Measurements from ENCODE around the gene C1orf35.
A peak's percentile ranks its signal among the peaks of the same experiment; 100 is the strongest.

C1orf35 gene
- 17.9 to 24.1 reads per million in 2 experiments for total RNA-seq

DNA sequence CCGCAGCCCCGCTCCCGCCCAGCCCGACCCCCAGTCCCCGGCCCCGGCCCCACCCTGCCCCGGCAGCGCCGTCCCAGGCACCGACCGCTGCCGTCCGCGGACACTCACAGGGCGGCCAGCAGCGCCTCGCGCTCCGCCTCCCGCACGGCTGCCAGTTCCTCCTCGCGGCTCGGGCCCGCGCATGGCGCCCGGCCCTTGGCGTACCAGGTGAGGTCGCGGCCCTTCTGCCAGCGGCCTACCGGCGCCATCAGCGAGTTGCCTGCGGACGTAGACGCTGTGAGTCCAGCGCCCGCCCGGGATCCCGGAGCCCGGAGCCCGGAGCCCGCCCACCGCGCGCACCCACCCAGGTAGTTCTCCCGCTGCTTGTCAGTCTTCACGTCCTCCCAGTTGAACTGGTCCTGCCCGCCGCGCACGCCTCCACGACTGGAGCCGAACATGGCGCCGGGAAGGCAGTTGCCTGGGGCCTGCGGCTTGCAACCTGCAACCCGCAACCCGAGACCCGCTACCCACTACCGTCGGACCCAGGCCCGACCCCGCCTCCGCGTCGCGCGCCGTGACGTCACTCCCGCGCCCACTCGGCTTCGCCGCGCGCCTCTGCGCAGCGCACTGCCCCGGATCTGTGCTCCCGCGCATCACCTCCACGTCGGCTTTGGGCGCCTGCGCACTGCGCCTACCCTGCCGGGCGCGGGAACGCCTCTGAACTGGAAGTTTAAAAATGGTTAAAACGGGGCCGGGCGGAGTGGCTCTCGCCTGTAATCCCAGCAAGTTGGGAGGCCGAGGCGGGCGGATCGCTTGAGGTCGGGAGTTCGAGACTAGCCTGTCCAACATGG lies at the start of gene C1orf35:
Gene C1orf35, minus strand, starts transcription at position 535 of the 830 bp plus-strand sequence. Its CDS starts 98 bp downstream, at position 437.
- DNase-seq (ENCODE audit: low read depth) = peak; percentile 92

GRCh38 chr1:228152918-228153258 lies 49.8 kb upstream of the C1orf35 start:
- no peak for DNase-seq (ENCODE audit: low read depth)

DNA sequence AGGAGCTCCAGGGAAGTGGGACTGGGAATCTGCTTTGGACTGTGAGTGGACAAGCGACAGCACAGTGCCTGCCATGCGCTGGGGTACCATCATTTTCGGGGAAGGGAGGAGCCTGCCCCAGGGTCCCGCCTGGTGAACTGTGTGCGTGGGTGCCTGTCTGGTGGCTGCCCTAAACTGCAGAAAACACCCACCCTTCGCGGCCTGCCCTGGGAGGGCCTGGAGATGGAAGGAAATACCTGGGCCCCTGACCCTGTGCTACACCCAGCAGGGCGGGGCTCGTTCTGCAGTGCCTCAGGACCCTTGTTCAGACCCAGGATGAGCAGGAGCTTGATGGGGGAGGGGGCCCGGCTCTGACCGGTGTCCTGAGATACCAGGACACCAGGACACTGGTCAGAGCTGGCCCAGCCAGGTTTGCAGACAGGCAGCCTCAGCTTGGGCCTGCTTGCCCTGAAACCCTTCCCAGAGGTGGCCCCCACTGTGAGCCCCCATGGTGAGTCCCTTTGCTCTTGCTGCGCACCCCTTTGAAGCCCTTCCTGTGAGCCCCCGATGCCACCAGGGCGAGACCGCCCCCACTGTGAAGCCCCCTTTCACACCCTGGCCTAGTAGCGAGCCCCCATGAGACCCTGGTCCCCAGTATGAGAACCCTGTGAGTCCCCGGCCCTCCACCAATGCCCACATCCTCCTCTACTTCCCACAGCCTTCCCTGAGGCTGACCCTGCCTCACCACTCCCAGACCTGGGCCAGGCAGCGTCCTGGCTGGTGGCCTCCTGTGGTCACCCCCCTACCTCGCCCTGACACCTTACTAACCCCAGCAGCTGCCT lies 49.2 kb upstream of the C1orf35 start:
- DNase-seq (ENCODE audit: low read depth) = no peak

DNA sequence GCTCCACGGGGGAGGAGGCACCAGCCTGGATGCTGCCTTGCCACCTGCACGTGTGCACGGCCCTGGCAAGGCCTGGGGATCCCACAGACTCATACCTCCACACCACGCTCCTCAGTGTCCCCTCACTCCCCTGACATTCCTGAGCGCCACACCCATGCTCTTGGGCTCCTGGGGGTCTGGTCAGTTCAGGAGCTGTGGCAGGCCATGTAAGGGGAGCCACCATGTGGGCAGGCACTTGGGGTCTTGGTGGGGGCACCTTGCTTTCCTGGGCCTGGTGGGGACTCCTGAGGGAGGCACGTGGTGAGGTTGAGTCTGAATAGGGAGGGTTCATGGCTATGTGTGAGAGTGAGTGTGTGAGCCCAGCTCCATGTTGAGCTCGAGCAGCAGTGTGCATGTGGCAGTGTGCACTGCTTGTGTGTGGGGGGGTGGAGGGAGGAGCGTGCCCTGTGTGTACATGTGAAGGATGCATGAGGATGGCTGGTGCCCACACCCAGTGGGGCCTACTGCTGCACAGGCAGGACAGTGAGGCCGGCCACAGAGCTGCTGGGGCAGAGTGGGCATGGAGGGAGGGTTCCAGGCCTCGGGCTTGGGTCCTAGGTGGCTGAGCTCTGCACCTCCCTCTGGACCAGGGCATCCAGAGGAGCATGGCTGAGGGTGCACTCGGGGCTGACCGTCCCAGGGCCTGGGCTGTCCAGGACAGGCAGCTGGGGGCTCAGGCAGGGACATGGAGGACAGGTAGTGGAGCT lies 48.2 kb upstream of the C1orf35 start:
- no peak for DNase-seq (ENCODE audit: low read depth)

- no peak for DNase-seq (ENCODE audit: low read depth)
These were observed 47.5 kb upstream of the C1orf35 start for GRCh38 chr1:228150461-228151179.

- DNase-seq (ENCODE audit: low read depth) = no peak
These were observed 47.0 kb upstream of the C1orf35 start for GRCh38 chr1:228150120-228150460.

DNA sequence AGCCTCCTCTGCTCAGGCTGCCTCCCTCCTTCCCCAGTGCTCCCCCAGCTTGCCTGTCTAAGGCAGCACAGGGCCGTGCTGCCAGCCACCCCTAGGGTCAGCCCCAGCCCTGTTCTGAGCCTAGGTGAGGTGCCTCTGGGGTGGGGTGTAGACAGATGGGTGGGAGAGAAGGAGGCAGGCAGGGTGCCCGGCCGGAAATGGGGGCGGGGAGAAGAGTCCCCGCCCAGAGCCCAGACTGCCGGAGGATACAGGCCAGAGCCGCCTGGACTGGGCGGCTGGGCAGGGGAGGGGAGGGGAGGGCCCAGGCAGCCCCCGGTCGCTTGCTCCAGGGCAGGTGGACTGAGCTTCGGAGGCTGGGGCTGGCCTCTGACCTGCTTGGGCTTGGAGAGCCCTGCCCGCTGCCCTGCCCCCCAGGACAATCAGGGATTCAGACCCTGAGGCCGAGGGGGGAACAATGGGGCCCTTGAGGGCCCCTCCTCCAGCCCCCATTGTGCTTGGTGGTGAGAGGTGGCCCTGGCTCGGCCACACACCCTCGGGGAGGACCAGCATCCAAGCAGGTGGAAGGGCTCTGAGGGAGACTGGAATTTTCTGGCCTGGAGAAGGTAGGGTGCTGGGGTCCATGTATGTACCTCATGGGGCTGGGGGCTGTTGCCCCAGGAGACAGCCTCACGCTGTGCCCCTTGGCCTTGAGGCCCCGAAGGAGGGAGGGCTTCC lies 46.4 kb upstream of the C1orf35 start, which contains the start of gene GJC2:
Gene GJC2, plus strand, starts transcription at position 525 of the 714 bp plus-strand sequence. CDS start 7,829 bp downstream, outside the sequence.
- no peak for DNase-seq (ENCODE audit: low read depth)

GRCh38 chr1:228148935-228149405 lies 45.8 kb upstream of the C1orf35 start:
- DNase-seq (ENCODE audit: low read depth) = no peak

DNA sequence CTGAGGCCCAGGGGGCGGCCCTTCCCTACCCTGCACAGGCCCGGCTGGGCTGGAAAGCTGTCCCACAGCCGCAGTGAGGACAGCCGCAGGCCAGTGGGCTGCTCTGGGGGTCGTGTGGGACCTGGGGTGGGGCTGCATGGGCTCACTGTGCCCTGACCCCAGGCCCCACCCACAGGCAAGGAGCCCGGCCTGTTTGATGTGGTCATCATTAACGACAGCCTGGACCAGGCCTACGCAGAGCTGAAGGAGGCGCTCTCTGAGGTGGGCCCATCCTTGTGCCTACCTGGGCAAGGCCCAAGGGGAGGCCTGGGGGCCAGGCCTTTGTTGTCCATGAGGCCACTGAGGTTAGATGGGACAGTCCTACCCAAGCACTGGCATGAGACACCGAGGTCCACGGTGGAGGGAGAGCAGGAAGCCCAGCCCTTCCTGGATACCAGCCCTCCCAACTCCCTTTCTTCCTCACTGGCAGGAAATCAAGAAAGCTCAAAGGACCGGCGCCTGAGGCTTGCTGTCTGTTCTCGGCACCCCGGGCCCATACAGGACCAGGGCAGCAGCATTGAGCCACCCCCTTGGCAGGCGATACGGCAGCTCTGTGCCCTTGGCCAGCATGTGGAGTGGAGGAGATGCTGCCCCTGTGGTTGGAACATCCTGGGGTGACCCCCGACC lies 45.2 kb upstream of the C1orf35 start:
- no peak for DNase-seq (ENCODE audit: low read depth)

DNA sequence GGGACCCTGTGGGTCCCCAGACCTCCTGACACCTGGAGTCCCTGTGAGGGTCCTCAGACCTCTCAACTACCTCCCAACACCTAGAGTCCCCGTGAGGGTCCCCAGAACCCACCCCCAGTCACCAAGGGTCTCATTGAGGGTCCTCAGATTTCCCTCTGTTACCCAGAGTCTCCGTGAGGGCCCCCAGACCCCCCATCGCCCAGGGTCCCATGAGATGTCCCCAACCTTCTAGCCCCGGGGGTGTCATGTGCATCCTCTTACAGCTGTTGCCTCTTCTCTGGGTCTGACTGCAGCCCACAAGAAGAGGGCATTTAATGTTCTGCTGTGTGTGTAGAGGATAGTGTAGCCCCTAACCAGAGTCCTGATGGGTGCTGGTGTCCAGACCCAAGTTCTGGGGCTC lies 44.6 kb upstream of the C1orf35 start:
- DNase-seq (ENCODE audit: low read depth) = no peak

- DNase-seq (ENCODE audit: low read depth) = no peak
These were observed 44.1 kb upstream of the C1orf35 start for GRCh38 chr1:228147151-228147693.

GRCh38 chr1:228146417-228147150 lies 43.5 kb upstream of the C1orf35 start:
- DNase-seq (ENCODE audit: low read depth) = no peak

GRCh38 chr1:228145463-228146416 lies 42.6 kb upstream of the C1orf35 start:
- DNase-seq (ENCODE audit: low read depth) = no peak

DNA sequence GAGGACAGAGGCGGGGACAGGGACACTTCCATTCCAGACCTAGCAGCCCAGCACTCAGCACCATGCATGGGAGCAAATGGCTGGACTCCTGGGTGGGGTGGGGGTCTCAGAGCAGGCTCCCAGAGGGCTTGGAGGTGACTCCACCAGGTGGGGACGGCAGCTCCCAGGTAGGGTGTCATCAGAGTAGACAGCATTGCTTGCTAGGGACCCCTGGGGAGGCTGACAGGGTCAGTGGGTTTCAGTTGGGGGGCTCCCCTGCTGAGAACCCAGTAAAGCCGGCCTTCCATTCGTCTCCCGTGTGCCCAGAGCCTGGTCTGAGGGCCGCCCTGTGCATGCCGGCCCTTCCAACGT lies 41.8 kb upstream of the C1orf35 start:
- DNase-seq (ENCODE audit: low read depth) = no peak

DNA sequence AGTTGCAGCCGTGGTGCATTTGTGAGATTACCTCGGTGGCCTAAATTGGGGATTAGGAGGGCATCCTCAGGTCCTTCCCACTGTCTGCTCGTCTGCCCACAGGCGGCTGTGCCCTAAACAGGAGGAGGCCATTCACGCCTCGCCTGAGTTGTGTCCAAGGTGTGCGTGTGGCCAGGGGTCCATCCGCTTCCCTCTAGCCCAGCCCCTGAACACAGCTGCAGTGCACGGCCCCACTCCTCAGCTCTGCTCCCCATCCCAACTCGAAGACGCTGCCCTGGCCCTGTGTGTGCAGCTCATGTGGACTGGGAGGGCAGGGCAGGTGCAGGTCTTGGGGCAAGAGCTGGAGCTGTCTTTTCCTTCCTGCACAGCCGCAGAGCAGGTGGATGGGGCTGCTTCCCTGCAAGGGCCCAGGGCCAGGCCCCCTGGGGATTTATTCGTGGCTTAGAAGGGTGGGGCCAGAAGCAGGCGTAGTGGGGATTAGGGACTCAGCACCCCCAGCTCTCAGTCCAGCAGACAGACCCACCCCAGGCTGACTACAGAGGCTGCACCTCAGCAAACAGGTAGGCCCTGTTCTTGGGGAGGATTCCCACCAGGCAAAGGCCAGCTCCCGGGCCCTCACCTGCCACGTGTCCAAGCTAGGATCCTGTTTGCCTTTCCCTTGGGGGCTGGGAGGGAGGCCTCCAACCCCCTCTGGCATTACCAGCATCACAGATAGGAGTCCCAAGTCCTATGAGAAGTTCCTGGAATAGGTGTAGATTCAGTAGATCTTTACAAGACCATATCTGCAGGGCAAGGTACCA lies 41.3 kb upstream of the C1orf35 start:
- no peak for DNase-seq (ENCODE audit: low read depth)

- DNase-seq (ENCODE audit: low read depth) = no peak
These were observed 40.5 kb upstream of the C1orf35 start for GRCh38 chr1:228143480-228144192.

DNA sequence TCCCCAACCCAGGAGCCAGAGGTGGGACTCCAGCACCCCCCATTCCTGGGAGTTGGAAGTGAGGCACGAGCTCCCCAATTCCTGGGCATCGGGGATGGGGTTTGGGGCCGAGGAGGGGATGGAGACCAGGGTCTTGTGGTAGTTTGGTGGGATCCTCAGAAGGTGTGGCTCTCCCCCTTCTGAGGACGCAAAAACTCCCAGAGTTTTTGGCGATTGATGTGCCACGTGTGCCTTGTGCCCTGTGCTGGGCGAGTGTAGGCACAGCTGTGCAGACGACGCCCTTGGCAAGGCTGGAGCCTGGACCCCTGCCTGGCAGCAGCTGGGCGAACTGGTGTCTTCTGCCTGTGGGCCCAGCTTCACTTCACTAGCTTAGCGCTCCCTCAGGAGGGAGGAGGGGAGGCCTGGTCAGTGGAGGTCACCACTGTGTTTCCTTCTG lies 39.6 kb upstream of the C1orf35 start:
- no peak for DNase-seq (ENCODE audit: low read depth)
